K562 (cell line): ENCODE results near the gene YAE1. TPM values are rescaled to one million over a fixed set of nuclear protein-coding genes. Genes with fewer than 3 reads are reported as not detected.

Experiments
- ATAC-seq: fragments of 200-7000 bp; cut with Tn5 transposase; 3 replicates; pipeline ENCODE4 v1.9.1; 2020; ENCODE audit warnings: moderate library complexity
- BruUV-seq: library from RNA; stranded (reverse); fragments of 400-500 nt; replicated peaks from 2 replicates; lab custom pipeline; 2021; lab: Mats Ljungman, UMichigan
- CTCF ChIA-PET: fragments of 300-600 bp; formaldehyde crosslinking; extraction: SDS; loops from one replicate; lab custom pipeline; 2021; ENCODE audit warnings: low intra/inter-chr PET ratio; lab: Yijun Ruan, JAX
- POLR2A ChIA-PET: fragments of 300-600, 350-650 bp; sonication (Branson Sonifier 250); formaldehyde crosslinking; extraction: SDS; loops from one replicate; lab custom pipeline; 2021; ENCODE audit warnings: antibody characterized with exemption, inconsistent platforms; lab: Yijun Ruan, JAX
- DNase-seq, 4 experiments: peaks; one replicate each; pipeline versions ENCODE4 v3.0.0 to v3.0.0-alpha.2; 2011 to 2018; ENCODE audit warnings: low spot score in 3 of 4, mixed read lengths in 3 of 4; ENCODE audit errors: extremely low read depth in 1 of 4
- FAIRE-seq: peaks from 2 replicates; lab custom pipeline; 2011; peaks lifted over from hg19 to GRCh38; lab: Jason Lieb, UNC
- H2AFZ ChIP-seq: 2 replicates; pipeline ENCODE4 v1.6.0; 2011; ENCODE audit warnings: low read depth, low read length, control low read depth, inconsistent platforms
- H3K27ac ChIP-seq: fragments of 200-600 bp; 3 replicates; pipeline ENCODE4 v1.8.0; 2011; ENCODE audit warnings: low read depth, mild to moderate bottlenecking, control low read depth, inconsistent platforms, low read length, moderate library complexity, mixed read lengths; ENCODE audit errors: extremely low read depth
- H3K27me3 ChIP-seq, 2 experiments: fragments of 300-600 bp in 1 of 2; 2 replicates in 1 of 2; 3 replicates in 1 of 2; pipeline versions ENCODE4 v1.6.0 to v1.8.0; 2011; ENCODE audit warnings: inconsistent platforms in 2 of 2, low read length in 2 of 2, mild to moderate bottlenecking in 1 of 2, mixed read lengths in 1 of 2, moderate library complexity in 1 of 2; ENCODE audit not compliant: control insufficient read depth in 2 of 2, insufficient read depth in 2 of 2
- H3K36me3 ChIP-seq: fragments of 300-600 bp; 3 replicates; pipeline ENCODE4 v1.8.0; 2011; ENCODE audit warnings: mild to moderate bottlenecking, low read length, inconsistent platforms; ENCODE audit not compliant: control insufficient read depth, insufficient read depth
- H3K4me1 ChIP-seq, 2 experiments: fragments of 200-600 bp in 1 of 2; replicated peaks in 1 of 2; 2 replicates in 1 of 2; 3 replicates in 1 of 2; pipeline versions ENCODE4 v1.5.1 to v1.8.0; 2011; ENCODE audit warnings: inconsistent platforms in 2 of 2, low read length in 2 of 2, mild to moderate bottlenecking in 1 of 2, mixed read lengths in 1 of 2, moderate library complexity in 1 of 2; ENCODE audit not compliant: control insufficient read depth in 2 of 2, insufficient read depth in 2 of 2
- H3K4me2 ChIP-seq: 2 replicates; pipeline ENCODE4 v1.6.1; 2011; ENCODE audit warnings: low read length, control low read depth, inconsistent platforms, mixed read lengths; ENCODE audit not compliant: insufficient read depth
- H3K4me3 ChIP-seq: fragments of 200-600 bp; sonication (generic), shearing (Covaris generic); 2 replicates; pipeline ENCODE4 v1.5.1; 2016; ENCODE audit warnings: control low read depth, inconsistent platforms
- H3K79me2 ChIP-seq: fragments of 200-600 bp; 3 replicates; pipeline ENCODE4 v1.8.0; 2011; ENCODE audit warnings: low read length, inconsistent platforms; ENCODE audit not compliant: control insufficient read depth, insufficient read depth
- H3K9ac ChIP-seq, 2 experiments: 2 replicates each; pipeline versions ENCODE4 v1.6.0 to v1.6.1; 2011; ENCODE audit warnings: low read depth in 2 of 2, low read length in 2 of 2, control low read depth in 1 of 2, inconsistent platforms in 1 of 2, mild to moderate bottlenecking in 1 of 2, mixed read lengths in 1 of 2; ENCODE audit not compliant: insufficient read depth in 1 of 2
- H3K9me1 ChIP-seq: one replicate; pipeline ENCODE4 v1.6.0; 2011; ENCODE audit warnings: inconsistent platforms, mild to moderate bottlenecking, low read length, moderate library complexity; ENCODE audit not compliant: control insufficient read depth, insufficient read depth
- H3K9me3 ChIP-seq: replicated peaks from 2 replicates; pipeline ENCODE4 v1.5.1; 2011; ENCODE audit warnings: low read depth, low read length, inconsistent platforms; ENCODE audit not compliant: control insufficient read depth, insufficient read depth
- H4K20me1 ChIP-seq: replicated peaks from 2 replicates; pipeline ENCODE4 v1.6.1; 2011; ENCODE audit warnings: low read length, inconsistent platforms, mixed read lengths; ENCODE audit not compliant: control insufficient read depth, insufficient read depth
- AFF1 ChIP-seq, 2 experiments: fragments of 450-650 bp; IDR thresholded peaks; 2 replicates each; pipeline ENCODE4 v1.6.1; 2018; ENCODE audit warnings: mild to moderate bottlenecking in 2 of 2, low read depth in 1 of 2; ENCODE audit not compliant: partially characterized antibody in 2 of 2
- ATF7 ChIP-seq: fragments of 450-650 bp; IDR thresholded peaks from 2 replicates; pipeline ENCODE4 v1.7.1; 2014; ENCODE audit warnings: mild to moderate bottlenecking, moderate library complexity
- GATAD2B ChIP-seq: fragments of 450-650 bp; IDR thresholded peaks from 2 replicates; pipeline ENCODE4 v1.6.1; 2017; ENCODE audit warnings: mild to moderate bottlenecking, borderline replicate concordance
- HMGN3 ChIP-seq: IDR thresholded peaks from 2 replicates; pipeline ENCODE4 v1.6.1; 2011; ENCODE audit warnings: borderline replicate concordance, low read depth, mild to moderate bottlenecking, mixed read lengths, low read length; ENCODE audit not compliant: insufficient read length; ENCODE audit errors: extremely low read depth
- KAT8 ChIP-seq: fragments of 450-650 bp; IDR thresholded peaks from 2 replicates; pipeline ENCODE4 v1.6.1; 2016; ENCODE audit warnings: low read depth, mild to moderate bottlenecking
- KHSRP ChIP-seq: fragments of 450-650 bp; IDR thresholded peaks from 2 replicates; pipeline ENCODE4 v1.6.1; 2017
- KLF6 ChIP-seq: fragments of 250-450 bp; sonication (Bioruptor Pico); IDR thresholded peaks from 2 replicates; pipeline ENCODE4 v1.4.0; 2020; ENCODE audit warnings: mild to moderate bottlenecking, moderate library complexity, borderline replicate concordance
- RNF219 ChIP-seq: fragments of 250-450 bp; sonication (Bioruptor Pico); IDR thresholded peaks from 2 replicates; pipeline ENCODE4 v1.5.0; 2022; ENCODE audit warnings: mild to moderate bottlenecking
- SREBF1 ChIP-seq: fragments of 150-350 bp; IDR thresholded peaks from 2 replicates; pipeline ENCODE4 v1.6.1; 2014; ENCODE audit warnings: antibody characterized with exemption, low read depth, low read length, borderline replicate concordance
- XRCC4 ChIP-seq: IDR thresholded peaks from one replicate; pipeline ENCODE4 v1.6.1; 2011; ENCODE audit not compliant: insufficient read depth, insufficient read length; ENCODE audit errors: extremely low read depth
- ZNF212 ChIP-seq: fragments of 450-650 bp; formaldehyde crosslinking; IDR thresholded peaks from 2 replicates; pipeline ENCODE4 v1.4.0; 2020; ENCODE audit warnings: mild to moderate bottlenecking
- ZNF431 ChIP-seq: sonication (generic); formaldehyde crosslinking; IDR thresholded peaks from 2 replicates; pipeline ENCODE4 v1.8.0; 2022; ENCODE audit warnings: mild to moderate bottlenecking, missing genetic modification reagents
- ZNF77 ChIP-seq: fragments of 250-450 bp; sonication (Bioruptor Pico); IDR thresholded peaks from 2 replicates; pipeline ENCODE4 v1.5.0; 2020
- ZNF780A ChIP-seq: fragments of 250-450 bp; sonication (Bioruptor Pico); IDR thresholded peaks from 2 replicates; pipeline ENCODE4 v1.5.0; 2021; ENCODE audit warnings: mild to moderate bottlenecking
- ZZZ3 ChIP-seq: fragments of 450-650 bp; IDR thresholded peaks from 2 replicates; pipeline ENCODE4 v1.6.1; 2016; ENCODE audit warnings: antibody characterized with exemption, mild to moderate bottlenecking, moderate library complexity
- in situ Hi-C: fragments of 300-500 bp; cut with MboI; formaldehyde crosslinking; loops from 4 replicates; pipeline ENCODE4 v1.15.0; 2018; ENCODE audit warnings: inconsistent platforms, mixed read lengths
- intact Hi-C: fragments of 100-400 bp; cut with micrococcal nuclease; formaldehyde crosslinking; loops from 2 replicates; pipeline ENCODE4 v1.14.2; 2022
- polyA plus RNA-seq, 8 experiments: library from polyadenylated mRNA; depleted of rRNA in 4 of 8; stranded (reverse) in 5 of 8; unstranded in 3 of 8; fragments of >200 nt; fragmentation: Nextera tagmentation in 2 of 8; fragmentation: Illumina TruSeq in 1 of 8; extraction: Ambion mirVana in 2 of 8; extraction: Trizol in 1 of 8; gene quantifications; 2 replicates each; pipeline versions ENCODE4 v1.2.1 to v1.2.3, GENCODE V29; 2011 to 2014; ENCODE audit warnings: inconsistent platforms in 1 of 8, missing spikeins in 1 of 8
- total RNA-seq, 7 experiments: library from RNA; depleted of rRNA in 6 of 7; stranded (reverse); fragments of >200 nt in 6 of 7; fragmentation: Illumina TruSeq in 2 of 7; extraction: Trizol in 2 of 7; gene quantifications; 2 replicates each; pipeline versions ENCODE4 v1.2.1 to v1.2.3, GENCODE V29; 2011 to 2021; ENCODE audit warnings: low replicate concordance in 1 of 7

Gene YAE1
- total and polyA plus RNA-seq, 9 of the 15 experiments (the other 6 are each of a cell fraction or from before 2014, with no cell fraction given): 15.2 to 63.4 (median 30.1) TPM

- no peaks in the 10 kb centered on the region; the same call in 2 of the 3 replicates for H3K36me3 ChIP-seq
- H3K27me3 ChIP-seq: no peaks in the 10 kb centered on the region
- peaks cover 10% of the 10 kb centered on the region; the same call in 1 of the 2 replicates for H4K20me1 ChIP-seq
- no peaks in the 10 kb centered on the region for H3K9me3 ChIP-seq
- in situ Hi-C loops: no loop called here
- no peaks in the 10 kb centered on the region for H3K9me1 ChIP-seq
- no peak overlapping the region for H2AFZ ChIP-seq
- FAIRE-seq: no peak
- no peak for DNase-seq
- BruUV-seq: no TSS peak
- H3K27ac ChIP-seq: no peak overlapping the region
- POLR2A ChIA-PET: interaction anchor here (4.0 kb wide), 1 partner anchor 10 kb away, joined by 22 read pairs; no protein-coding TSS in a partner anchor
- ATAC-seq: no peak
- H3K4me1 ChIP-seq: peaks cover 15 to 19% of the 10 kb centered on the region in 2 experiments
- H3K4me2 ChIP-seq: no peak overlapping the region
- intact Hi-C loops: loop anchor here (5.0 kb wide), 2 partner anchors 122 to 327 kb away; no protein-coding TSS in a partner anchor
- no peak overlapping the region for H3K9ac ChIP-seq
- TF ChIP-seq GATAD2B (no peak), AFF1 (IDR thresholded peaks at IDR 0.05; ENCODE audit: low read depth in 1 of 2, partially characterized antibody in 2 of 2) (no peak), KAT8 (no peak), ZNF431 (CRISPR knock-in tag) (no peak), HMGN3 (no peak), ZNF212 (CRISPR knock-in tag) (no peak), ZZZ3 (no peak), SREBF1 (no peak), RNF219 (no peak), ZNF780A (CRISPR knock-in tag) (no peak), ZNF77 (CRISPR knock-in tag) (no peak), KLF6 (CRISPR knock-in tag) (no peak), KHSRP (no peak), ATF7 (no peak), XRCC4 (no peak)
- CTCF ChIA-PET: no interaction called here
- peaks cover 29% of the 10 kb centered on the region for H3K79me2 ChIP-seq
- no peak overlapping the region for H3K4me3 ChIP-seq
Measured at GRCh38 chr7:39620486-39620885, 54.3 kb downstream of the YAE1 start.
